Mucosa of rectum (tissue), 2 donors: ENCODE measurements around the gene MARCHF7.

ENCODE experiments used
- H3K27ac ChIP-seq, 2 donors: one replicate each; pipeline ENCODE4 v1.7.0; 2013; ENCODE audit warnings: inconsistent platforms in 2 of 2, low read depth in 2 of 2, low read length in 2 of 2
- H3K27me3 ChIP-seq, 2 donors: one replicate each; pipeline ENCODE4 v1.7.0; 2013; ENCODE audit warnings: low read length in 2 of 2; ENCODE audit not compliant: control insufficient read depth in 2 of 2, insufficient read depth in 2 of 2
- H3K36me3 ChIP-seq, 2 donors: one replicate each; pipeline ENCODE4 v1.7.0; 2013; ENCODE audit warnings: low read length in 2 of 2; ENCODE audit not compliant: control insufficient read depth in 2 of 2, insufficient read depth in 2 of 2
- H3K4me1 ChIP-seq, 2 donors: one replicate each; pipeline ENCODE4 v1.7.0; 2013; ENCODE audit warnings: low read length in 2 of 2, mild to moderate bottlenecking in 1 of 2; ENCODE audit not compliant: control insufficient read depth in 2 of 2, insufficient read depth in 2 of 2
- H3K4me3 ChIP-seq, 2 donors: one replicate each; pipeline ENCODE4 v1.7.0; 2013; ENCODE audit warnings: low read length in 2 of 2
- H3K9ac ChIP-seq, 2 donors: one replicate each; pipeline ENCODE4 v1.7.0; 2013; ENCODE audit warnings: low read length in 2 of 2, low read depth in 1 of 2, mild to moderate bottlenecking in 1 of 2
- H3K9me3 ChIP-seq, 2 donors: one replicate each; pipeline ENCODE4 v1.7.0; 2013; ENCODE audit warnings: low read length in 2 of 2; ENCODE audit not compliant: control insufficient read depth in 2 of 2
- donor health status: healthy.
- donor health status: Normal muscosa, but diverticular disease.

MARCHF7 gene

GRCh38 chr2:159758686-159759085, 46.4 kb downstream of the MARCHF7 start:
- Histone ChIP-seq H3K27ac (no peak overlapping the region), H3K9ac (no peak overlapping the region), H3K4me1 (no peaks in the 10 kb centered on the region), H3K36me3 (peaks cover 27 to 40% of the 10 kb centered on the region in 2 donors), H3K4me3 (no peak overlapping the region), H3K9me3 (no peaks in the 10 kb centered on the region), H3K27me3 (no peaks in the 10 kb centered on the region)

DNA sequence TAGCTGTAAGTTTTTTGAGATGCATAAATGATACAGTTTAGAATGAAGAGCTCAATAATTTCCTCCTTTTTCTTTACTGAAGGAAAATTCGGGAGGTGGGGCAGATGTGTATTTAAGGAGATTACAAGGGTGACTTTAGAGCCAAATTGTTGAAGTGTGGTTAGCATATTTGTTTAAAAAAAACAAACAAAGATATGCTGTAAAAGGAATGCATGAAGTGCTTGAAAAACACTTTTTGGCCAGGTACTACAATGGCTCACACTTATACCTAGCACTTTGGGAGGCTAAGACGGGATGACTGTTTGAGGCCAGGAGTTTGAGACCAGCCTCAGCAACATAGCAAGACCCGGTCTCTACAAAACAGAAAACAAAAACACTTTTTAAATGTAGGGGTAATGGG, 47.3 kb downstream of the MARCHF7 start:
- Histone ChIP-seq H3K9me3 (no peaks in the 10 kb centered on the region), H3K36me3 (peaks cover 25 to 34% of the 10 kb centered on the region in 2 donors), H3K9ac (no peak overlapping the region), H3K4me3 (no peak overlapping the region), H3K27ac (no peak overlapping the region), H3K4me1 (no peaks in the 10 kb centered on the region), H3K27me3 (no peaks in the 10 kb centered on the region)

GRCh38 chr2:159760326-159760725, 48.0 kb downstream of the MARCHF7 start:
- Histone ChIP-seq H3K36me3 (peaks cover 25 to 32% of the 10 kb centered on the region in 2 donors), H3K4me1 (no peaks in the 10 kb centered on the region), H3K27me3 (no peaks in the 10 kb centered on the region), H3K9ac (no peak overlapping the region), H3K4me3 (no peak overlapping the region), H3K27ac (no peak overlapping the region), H3K9me3 (no peaks in the 10 kb centered on the region)

DNA sequence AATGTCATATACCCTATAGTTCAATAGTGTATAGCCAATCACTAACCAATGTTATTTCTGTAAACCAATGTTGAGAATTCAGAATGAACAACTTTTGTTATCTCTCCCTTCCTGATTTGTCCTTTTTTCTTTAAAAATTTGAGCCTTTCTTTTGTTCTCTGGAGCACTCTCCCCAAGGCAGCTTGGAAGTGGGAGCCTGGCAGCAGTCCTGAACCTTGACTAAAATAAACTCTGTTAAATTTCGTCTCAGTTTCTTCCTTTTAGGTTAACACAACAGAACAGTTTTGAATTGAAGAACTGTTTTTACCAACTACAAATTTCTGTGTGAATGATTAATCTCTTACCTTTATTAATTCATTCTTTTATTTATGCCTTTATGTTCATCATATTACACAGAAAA, 49.8 kb downstream of the MARCHF7 start:
- H3K4me3 ChIP-seq = no peak overlapping the region
- H3K9ac ChIP-seq = no peak overlapping the region
- H3K36me3 ChIP-seq = peaks cover 31 to 39% of the 10 kb centered on the region in 2 donors
- H3K9me3 ChIP-seq = no peaks in the 10 kb centered on the region
- no peaks in the 10 kb centered on the region for H3K4me1 ChIP-seq
- H3K27me3 ChIP-seq = no peaks in the 10 kb centered on the region
- H3K27ac ChIP-seq = no peak overlapping the region
